OCI-LY3 (cell line): Measurements from ENCODE around the gene CNNM2.

Source experiments
- EZH2phosphoT487 ChIP-seq: fragments of 200-600 bp; shearing (Covaris generic); IDR thresholded peaks from 2 replicates; pipeline ENCODE4 v1.6.1; 2018; ENCODE audit warnings: antibody characterized with exemption, mixed run types, low read depth
- TF ChIP-seq, protein P1 (sequence below): fragments of 200-600, 300-600 bp; sonication (generic); IDR thresholded peaks from 2 replicates; pipeline ENCODE4 v1.5.1; 2014; ENCODE audit warnings: antibody characterized with exemption, low read length, low read depth

DNA sequence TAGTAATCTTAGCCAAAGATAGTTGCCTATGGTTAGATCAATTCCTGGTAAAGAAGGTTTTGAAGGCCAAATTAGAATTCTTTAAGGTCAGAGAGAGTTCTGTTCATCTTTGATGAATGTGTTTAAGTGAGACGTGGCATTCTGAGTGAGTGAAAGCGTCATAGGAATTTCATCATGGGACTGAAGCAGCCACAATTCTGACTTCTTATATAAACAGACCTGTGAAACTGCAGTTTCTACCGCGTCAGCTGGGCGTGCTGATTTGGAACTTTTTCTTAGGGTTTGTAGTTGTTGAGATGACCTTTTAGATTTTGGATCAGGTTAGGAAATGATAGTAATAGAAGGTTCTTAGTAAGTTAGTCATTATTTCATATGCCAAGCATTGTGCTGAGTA, 103.8 kb downstream of the CNNM2 start:
- TF ChIP-seq, protein P1, sequence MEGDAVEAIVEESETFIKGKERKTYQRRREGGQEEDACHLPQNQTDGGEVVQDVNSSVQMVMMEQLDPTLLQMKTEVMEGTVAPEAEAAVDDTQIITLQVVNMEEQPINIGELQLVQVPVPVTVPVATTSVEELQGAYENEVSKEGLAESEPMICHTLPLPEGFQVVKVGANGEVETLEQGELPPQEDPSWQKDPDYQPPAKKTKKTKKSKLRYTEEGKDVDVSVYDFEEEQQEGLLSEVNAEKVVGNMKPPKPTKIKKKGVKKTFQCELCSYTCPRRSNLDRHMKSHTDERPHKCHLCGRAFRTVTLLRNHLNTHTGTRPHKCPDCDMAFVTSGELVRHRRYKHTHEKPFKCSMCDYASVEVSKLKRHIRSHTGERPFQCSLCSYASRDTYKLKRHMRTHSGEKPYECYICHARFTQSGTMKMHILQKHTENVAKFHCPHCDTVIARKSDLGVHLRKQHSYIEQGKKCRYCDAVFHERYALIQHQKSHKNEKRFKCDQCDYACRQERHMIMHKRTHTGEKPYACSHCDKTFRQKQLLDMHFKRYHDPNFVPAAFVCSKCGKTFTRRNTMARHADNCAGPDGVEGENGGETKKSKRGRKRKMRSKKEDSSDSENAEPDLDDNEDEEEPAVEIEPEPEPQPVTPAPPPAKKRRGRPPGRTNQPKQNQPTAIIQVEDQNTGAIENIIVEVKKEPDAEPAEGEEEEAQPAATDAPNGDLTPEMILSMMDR = no peak
- TF ChIP-seq EZH2phosphoT487 = no peak
